Hepatocyte (in vitro differentiated cells): ENCODE results near the gene DLG2. TPM values are rescaled to one million over a fixed set of nuclear protein-coding genes. Genes with fewer than 3 reads are reported as not detected.

ENCODE experiments used
- DNase-seq: peaks from one replicate; pipeline ENCODE4 v3.0.0-alpha.2; 2016; ENCODE audit warnings: low spot score
- H2AFZ ChIP-seq: fragments of 200-600 bp; sonication (generic); 2 replicates; pipeline ENCODE4 v1.6.0; 2016; ENCODE audit warnings: antibody characterized with exemption, mild to moderate bottlenecking
- H3K27ac ChIP-seq: fragments of 200-600 bp; sonication (generic); 2 replicates; pipeline ENCODE4 v1.5.1; 2016; ENCODE audit warnings: mild to moderate bottlenecking
- H3K27me3 ChIP-seq: fragments of 200-600 bp; sonication (generic); 2 replicates; pipeline ENCODE4 v1.6.1; 2016
- H3K36me3 ChIP-seq: fragments of 200-600 bp; sonication (generic); replicated peaks from 2 replicates; pipeline ENCODE4 v1.5.1; 2016; ENCODE audit warnings: low read depth; ENCODE audit not compliant: insufficient read depth
- H3K4me1 ChIP-seq: fragments of 200-600 bp; sonication (generic); 2 replicates; pipeline ENCODE4 v1.5.1; 2016; ENCODE audit warnings: mild to moderate bottlenecking, moderate library complexity; ENCODE audit not compliant: insufficient read depth
- H3K4me2 ChIP-seq: fragments of 200-600 bp; sonication (generic); 2 replicates; pipeline ENCODE4 v1.6.0; 2016
- H3K4me3 ChIP-seq: fragments of 200-600 bp; sonication (generic); 2 replicates; pipeline ENCODE4 v1.5.1; 2016; ENCODE audit warnings: mild to moderate bottlenecking
- H3K79me2 ChIP-seq: fragments of 200-600 bp; sonication (generic); 2 replicates; pipeline ENCODE4 v1.6.0; 2017; ENCODE audit warnings: mild to moderate bottlenecking
- H3K9me2 ChIP-seq: fragments of 200-600 bp; sonication (generic); replicated peaks from 2 replicates; pipeline ENCODE4 v1.6.0; 2017; ENCODE audit warnings: mild to moderate bottlenecking; ENCODE audit not compliant: insufficient read depth
- H3K9me3 ChIP-seq: fragments of 200-600 bp; sonication (generic); 2 replicates; pipeline ENCODE4 v1.5.1; 2016; ENCODE audit warnings: low read depth, mild to moderate bottlenecking
- H4K20me1 ChIP-seq: fragments of 200-600 bp; sonication (generic); 2 replicates; pipeline ENCODE4 v1.6.0; 2016; ENCODE audit warnings: mild to moderate bottlenecking; ENCODE audit not compliant: insufficient read depth, poor library complexity, severe bottlenecking
- EZH2 ChIP-seq: fragments of 200-600 bp; sonication (generic); IDR thresholded peaks from 2 replicates; pipeline ENCODE4 v1.6.1; 2016; ENCODE audit warnings: antibody characterized with exemption, mild to moderate bottlenecking, borderline replicate concordance
- EZH2phosphoT487 ChIP-seq: fragments of 200-600 bp; sonication (generic); IDR thresholded peaks from one replicate; pipeline ENCODE4 v1.6.1; 2018; ENCODE audit warnings: antibody characterized with exemption, mild to moderate bottlenecking, low read depth, moderate library complexity; ENCODE audit not compliant: unreplicated experiment, severe bottlenecking
- WGBS: methylation state at CpG from one replicate; pipeline ENCODE4 v1.1.6; 2016; ENCODE audit warnings: low lambda C conversion rate; ENCODE audit errors: missing lambda C conversion rate; 5-methylcytosine and 5-hydroxymethylcytosine counted together
- polyA plus RNA-seq: library from polyadenylated mRNA; unstranded; fragments of >200 nt; fragmentation: Nextera tagmentation; extraction: Ambion mirVana; gene quantifications from 2 replicates; pipeline ENCODE4 v1.2.1, GENCODE V29; 2016
- total RNA-seq: library from RNA; depleted of rRNA; stranded (reverse); fragments of >200 nt; gene quantifications from 2 replicates; pipeline ENCODE4 v1.2.3, GENCODE V29; 2014
- TF ChIP-seq, protein P1 (sequence below): fragments of 200-600 bp; sonication (generic); IDR thresholded peaks from 2 replicates; pipeline ENCODE4 v1.5.1; 2016; ENCODE audit warnings: antibody characterized with exemption, mild to moderate bottlenecking; ENCODE audit not compliant: poor library complexity

DLG2 gene
- total and polyA plus RNA-seq, 2 experiments from 2014 or later: 2.6 to 6.8 TPM

DNA sequence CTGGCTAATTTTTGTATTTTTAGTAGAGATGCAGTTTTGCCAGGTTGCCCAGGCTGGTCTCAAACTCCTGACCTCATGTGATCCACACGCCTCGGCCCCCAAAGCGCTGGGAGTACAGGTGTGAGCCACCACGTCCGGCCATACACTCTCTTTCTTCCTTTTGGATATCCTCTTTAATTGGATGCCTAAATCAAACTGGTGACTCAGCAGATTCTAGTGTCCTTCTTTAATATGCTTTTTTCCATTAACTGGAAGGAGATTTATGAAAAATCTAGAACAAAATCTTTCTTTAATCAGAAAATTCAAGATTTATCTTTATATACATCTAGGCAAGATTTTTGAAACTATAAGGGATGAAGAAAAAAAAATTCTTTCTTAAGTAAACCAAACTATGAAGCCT, 1371.7 kb downstream of the DLG2 start:
- WGBS: 95% methylated on average over 5 of the region's 5 CpGs
- no peak for DNase-seq
- Histone ChIP-seq H2AFZ (no peak overlapping the region), H3K9me2 (no peaks in the 10 kb centered on the region), H3K36me3 (no peaks in the 10 kb centered on the region), H3K4me2 (no peak overlapping the region), H3K27ac (no peak overlapping the region), H4K20me1 (no peaks in the 10 kb centered on the region), H3K4me1 (no peaks in the 10 kb centered on the region), H3K27me3 (no peaks in the 10 kb centered on the region), H3K9me3 (no peaks in the 10 kb centered on the region), H3K4me3 (no peak overlapping the region), H3K79me2 (no peaks in the 10 kb centered on the region)
- TF ChIP-seq EZH2phosphoT487: no peak
- no peak for TF ChIP-seq EZH2
- TF ChIP-seq, protein P1, sequence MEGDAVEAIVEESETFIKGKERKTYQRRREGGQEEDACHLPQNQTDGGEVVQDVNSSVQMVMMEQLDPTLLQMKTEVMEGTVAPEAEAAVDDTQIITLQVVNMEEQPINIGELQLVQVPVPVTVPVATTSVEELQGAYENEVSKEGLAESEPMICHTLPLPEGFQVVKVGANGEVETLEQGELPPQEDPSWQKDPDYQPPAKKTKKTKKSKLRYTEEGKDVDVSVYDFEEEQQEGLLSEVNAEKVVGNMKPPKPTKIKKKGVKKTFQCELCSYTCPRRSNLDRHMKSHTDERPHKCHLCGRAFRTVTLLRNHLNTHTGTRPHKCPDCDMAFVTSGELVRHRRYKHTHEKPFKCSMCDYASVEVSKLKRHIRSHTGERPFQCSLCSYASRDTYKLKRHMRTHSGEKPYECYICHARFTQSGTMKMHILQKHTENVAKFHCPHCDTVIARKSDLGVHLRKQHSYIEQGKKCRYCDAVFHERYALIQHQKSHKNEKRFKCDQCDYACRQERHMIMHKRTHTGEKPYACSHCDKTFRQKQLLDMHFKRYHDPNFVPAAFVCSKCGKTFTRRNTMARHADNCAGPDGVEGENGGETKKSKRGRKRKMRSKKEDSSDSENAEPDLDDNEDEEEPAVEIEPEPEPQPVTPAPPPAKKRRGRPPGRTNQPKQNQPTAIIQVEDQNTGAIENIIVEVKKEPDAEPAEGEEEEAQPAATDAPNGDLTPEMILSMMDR: no peak

- Histone ChIP-seq H3K9me3 (no peaks in the 10 kb centered on the region), H4K20me1 (no peaks in the 10 kb centered on the region), H2AFZ (no peak overlapping the region), H3K9me2 (no peaks in the 10 kb centered on the region), H3K27me3 (no peaks in the 10 kb centered on the region), H3K4me3 (no peak overlapping the region), H3K36me3 (no peaks in the 10 kb centered on the region), H3K4me1 (no peaks in the 10 kb centered on the region), H3K79me2 (no peaks in the 10 kb centered on the region), H3K27ac (no peak overlapping the region), H3K4me2 (no peak overlapping the region)
- DNase-seq: no peak
- TF ChIP-seq, protein P1: no peak
- no peak for TF ChIP-seq EZH2
- TF ChIP-seq EZH2phosphoT487: no peak
- 88% methylated on average over 2 of the region's 2 CpGs for WGBS
Observed at GRCh38 chr11:84250834-84251613, 1376.1 kb downstream of the DLG2 start.

GRCh38 chr11:84249344-84250135, 1377.6 kb downstream of the DLG2 start:
- no peaks in the 10 kb centered on the region for H3K9me2 ChIP-seq
- TF ChIP-seq EZH2phosphoT487: no peak
- no peak for TF ChIP-seq EZH2
- TF ChIP-seq, protein P1: no peak
- no peaks in the 10 kb centered on the region for H3K27me3 ChIP-seq
- no peaks in the 10 kb centered on the region for H3K36me3 ChIP-seq
- H3K9me3 ChIP-seq: no peaks in the 10 kb centered on the region
- no peak overlapping the region for H2AFZ ChIP-seq
- DNase-seq: no peak
- H3K4me3 ChIP-seq: no peak overlapping the region
- WGBS: 89% methylated on average over 4 of the region's 4 CpGs
- H3K27ac ChIP-seq: no peak overlapping the region
- H4K20me1 ChIP-seq: no peaks in the 10 kb centered on the region
- no peaks in the 10 kb centered on the region for H3K4me1 ChIP-seq
- no peak overlapping the region for H3K4me2 ChIP-seq
- no peaks in the 10 kb centered on the region for H3K79me2 ChIP-seq
